Measurements from ENCODE around the gene TRMO.

TRMO gene

GRCh38 chr9:97900738-97901565, 21.3 kb downstream of the TRMO start:
- peak; percentile 72 for DNase-seq

- DNase-seq, result no peak
Observed at GRCh38 chr9:97900103-97900737, 22.1 kb downstream of the TRMO start.

DNA sequence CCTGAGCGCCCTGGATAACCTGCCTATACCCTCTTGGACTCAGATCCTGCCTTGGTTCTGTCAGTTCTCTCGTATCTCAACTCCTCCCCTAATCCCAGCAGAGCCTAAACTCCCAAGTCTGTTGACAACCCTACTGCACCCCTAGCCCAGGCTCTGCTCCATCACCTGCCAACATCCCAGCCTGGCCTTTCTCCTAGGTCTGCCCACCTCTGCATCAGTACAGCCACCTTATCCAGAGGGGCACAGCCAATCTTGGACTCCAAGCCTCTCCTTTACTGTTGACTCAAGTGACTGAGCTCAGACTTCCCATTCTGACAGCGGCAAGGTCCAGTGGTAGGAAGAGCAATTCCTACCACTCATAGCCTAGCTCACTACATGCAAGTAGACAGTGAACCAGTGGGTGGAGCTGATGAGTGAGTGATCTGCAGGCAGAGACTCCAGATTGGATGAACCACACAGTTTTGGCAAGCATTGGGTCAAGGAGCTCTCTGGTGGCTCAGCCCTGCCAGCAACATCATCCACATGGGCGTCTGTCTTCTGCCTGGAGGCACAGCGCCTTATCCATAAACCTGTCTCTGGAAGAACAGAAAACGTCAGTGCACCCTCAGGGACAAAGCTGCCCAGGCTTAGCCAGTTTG, 26.5 kb downstream of the TRMO start:
- peak; percentile 62 for DNase-seq

- DNase-seq, result no peak
Observed at GRCh38 chr9:97895211-97895610, 27.1 kb downstream of the TRMO start.

- no peak for DNase-seq
Observed at GRCh38 chr9:97892421-97892820, 29.9 kb downstream of the TRMO start.

- DNase-seq, result no peak
Observed at GRCh38 chr9:97891736-97892135, 30.6 kb downstream of the TRMO start.

GRCh38 chr9:97889941-97890887, 32.1 kb downstream of the TRMO start:
- DNase-seq, result peak; percentile 73

DNA sequence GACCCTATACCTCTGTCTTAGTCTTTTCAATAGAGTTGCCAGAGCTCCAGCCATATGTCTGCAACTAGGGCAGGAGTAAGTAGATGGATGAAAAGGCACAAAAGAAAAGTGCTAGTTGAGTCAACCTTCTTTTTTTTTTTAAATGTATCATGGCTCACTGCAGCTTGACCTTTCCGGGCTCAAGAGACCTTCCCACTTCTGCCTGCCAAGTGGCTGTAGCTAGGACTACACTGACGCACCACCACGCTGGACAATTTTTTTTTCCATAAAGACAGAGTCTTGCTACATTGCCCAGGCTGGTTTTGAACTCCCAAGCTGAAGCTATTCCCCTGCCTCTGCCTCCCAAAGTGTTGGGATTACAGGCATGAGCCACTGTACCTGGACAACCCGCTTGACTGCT, 42.0 kb downstream of the TRMO start:
- no peak for DNase-seq

GRCh38 chr9:97876061-97876460, 46.2 kb downstream of the TRMO start:
- no peak for DNase-seq

DNA sequence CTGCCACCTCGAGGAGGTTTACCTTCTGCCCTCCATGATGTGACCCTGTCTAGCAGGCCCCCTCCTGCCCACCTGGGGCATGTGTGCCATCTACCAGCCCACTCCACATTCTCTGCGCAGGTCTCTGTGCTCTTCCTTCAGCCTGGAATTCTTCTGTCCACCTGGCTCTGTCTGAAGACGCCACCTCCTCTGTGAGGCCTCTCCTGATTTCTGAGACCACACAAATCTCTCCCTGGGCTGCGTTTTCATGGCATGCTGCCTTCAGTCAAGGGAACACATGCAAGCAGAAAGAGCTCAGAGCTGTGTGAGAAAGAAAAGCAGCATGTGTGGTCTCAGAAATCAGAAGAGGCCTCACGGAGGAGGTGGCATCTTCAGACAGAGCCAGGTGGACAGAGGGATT, 47.2 kb downstream of the TRMO start:
- no peak for DNase-seq

- DNase-seq, result no peak
Observed at GRCh38 chr9:97874624-97875023, 47.7 kb downstream of the TRMO start.

DNA sequence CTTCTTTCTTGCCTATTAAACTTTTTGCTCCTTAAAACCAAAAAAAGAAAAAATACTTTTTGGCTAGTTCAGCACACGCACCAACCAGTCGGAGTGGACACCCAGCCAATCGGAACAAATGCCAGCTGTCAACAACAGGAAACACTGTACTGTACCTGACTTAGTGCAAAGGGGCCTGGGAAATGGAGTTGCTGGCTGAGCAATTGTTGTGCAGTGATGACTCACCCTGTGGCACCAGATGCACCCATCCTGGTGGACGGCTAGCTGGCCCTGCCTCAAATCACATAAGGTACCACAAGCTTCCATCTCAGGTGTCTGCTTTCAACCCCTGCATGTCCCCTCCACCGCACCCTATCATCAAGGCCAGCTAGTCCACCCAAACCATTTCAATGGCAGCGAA, 48.4 kb downstream of the TRMO start:
- no peak for DNase-seq

DNA sequence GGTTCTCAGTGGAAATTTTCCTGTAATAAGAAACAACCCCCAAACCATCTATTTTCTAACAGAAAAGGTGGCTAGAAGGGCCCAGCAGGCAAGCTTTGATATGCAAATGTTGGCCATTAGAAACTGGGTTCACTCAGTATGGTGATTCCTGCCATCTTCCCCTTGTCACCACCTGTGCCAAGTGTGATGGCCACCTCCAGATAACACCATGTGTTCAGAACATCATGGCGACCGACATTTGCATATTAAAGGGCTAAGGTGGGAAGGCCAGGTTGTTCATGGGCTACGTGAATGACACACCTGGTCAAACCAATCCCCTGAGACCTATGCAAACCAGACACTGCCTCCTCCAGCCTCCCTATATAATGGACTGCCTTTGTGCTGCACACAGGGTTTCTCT, 48.9 kb downstream of the TRMO start:
- no peak for DNase-seq

- no peak for DNase-seq
Observed at GRCh38 chr9:97868859-97869258, 53.4 kb downstream of the TRMO start.

GRCh38 chr9:97866848-97867247, 55.5 kb downstream of the TRMO start:
- DNase-seq, result no peak

DNA sequence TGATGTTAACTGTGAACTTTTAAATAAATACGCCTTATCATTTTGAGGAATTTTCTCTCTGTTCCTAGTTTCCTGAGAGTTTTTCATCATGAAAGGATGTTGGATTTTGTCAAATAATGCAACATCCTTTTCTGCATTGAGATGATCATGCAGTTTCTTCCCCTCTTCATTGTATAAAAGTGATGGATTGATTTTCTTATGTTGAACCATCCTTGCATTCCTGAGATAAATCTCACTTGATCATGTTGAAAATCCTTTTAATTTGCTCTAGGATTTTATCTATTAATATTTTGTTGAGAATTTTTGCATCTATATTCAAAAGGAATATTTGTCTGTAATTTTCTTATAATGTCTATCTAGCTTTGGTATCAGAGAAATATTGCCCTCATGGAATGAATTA, 56.0 kb downstream of the TRMO start:
- DNase-seq, result no peak

DNA sequence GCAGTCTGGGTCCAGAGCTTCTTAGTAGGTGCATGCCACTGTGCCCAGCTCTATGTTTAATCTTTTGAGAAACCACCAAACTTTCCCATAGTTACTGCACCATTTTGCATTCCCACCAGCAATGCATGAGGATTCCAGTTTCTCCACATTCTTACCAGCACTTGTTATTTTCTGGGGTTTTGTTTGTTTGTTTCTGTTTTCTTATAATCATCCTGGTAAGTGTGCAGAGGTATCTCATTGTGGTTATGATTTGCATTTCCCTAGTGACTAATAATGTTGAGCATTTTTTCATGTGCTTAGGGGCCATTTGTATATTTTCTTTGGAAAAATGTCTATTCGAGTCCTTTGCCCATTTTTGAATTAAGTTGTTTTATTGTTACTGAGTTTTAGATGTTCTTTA, 57.9 kb downstream of the TRMO start:
- no peak for DNase-seq

- no peak for DNase-seq
Observed at GRCh38 chr9:97863314-97863713, 59.0 kb downstream of the TRMO start.

GRCh38 chr9:97861148-97861475, 61.2 kb downstream of the TRMO start:
- no peak for DNase-seq

DNA sequence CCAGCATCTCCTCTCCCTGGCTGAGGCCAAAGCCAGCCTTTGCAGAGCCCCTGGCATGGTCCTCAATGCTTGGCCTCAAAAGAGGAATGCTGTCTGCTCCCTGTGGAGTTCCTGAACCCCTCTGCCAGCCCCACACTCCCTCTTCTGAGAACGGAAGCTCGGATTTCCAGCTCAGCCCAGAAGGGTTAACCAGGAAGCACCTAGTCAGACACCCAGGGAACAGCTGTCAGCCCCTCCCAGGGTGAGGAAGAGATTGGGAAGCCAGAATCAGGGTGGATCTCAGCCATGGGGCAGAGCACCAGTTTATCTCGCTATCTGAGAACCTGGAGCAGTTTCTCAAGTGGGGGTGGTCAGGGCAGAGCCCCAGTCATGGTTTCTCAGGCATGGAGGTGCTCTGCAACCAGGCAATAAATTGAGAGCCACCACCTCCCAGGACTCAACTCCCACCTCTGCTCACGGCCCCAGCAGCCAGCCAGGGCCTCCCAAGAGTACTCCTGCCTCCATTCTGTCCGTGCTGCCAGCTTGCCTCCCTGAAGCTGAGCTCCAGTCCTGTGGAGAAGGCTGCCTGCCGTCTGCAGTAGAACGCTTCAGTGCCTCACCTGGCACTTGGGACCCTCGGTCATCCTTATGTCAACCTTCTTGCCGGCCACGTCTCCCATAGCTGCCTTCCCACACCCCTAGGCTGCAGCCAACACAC, 61.7 kb downstream of the TRMO start:
- no peak for DNase-seq

DNA sequence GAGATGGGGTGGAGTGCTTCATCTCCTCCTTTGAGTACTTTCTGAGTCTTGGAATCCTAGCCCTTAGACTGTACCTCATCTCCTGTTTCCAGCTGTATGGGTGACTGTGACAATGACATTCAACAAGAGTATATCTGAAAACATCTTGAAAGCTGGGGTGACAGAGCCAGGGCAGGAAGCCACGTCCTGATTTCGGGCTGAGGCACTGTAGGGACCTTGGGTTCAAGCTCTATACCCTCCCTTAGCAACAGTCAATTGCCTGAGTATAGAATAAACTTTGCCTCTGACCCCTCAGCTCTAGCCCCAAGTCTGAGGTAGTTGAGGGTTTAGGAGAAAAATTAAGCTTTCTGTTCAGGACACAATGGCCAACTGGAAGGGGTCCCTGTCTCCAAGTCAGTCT, 63.0 kb downstream of the TRMO start:
- DNase-seq, result no peak

DNA sequence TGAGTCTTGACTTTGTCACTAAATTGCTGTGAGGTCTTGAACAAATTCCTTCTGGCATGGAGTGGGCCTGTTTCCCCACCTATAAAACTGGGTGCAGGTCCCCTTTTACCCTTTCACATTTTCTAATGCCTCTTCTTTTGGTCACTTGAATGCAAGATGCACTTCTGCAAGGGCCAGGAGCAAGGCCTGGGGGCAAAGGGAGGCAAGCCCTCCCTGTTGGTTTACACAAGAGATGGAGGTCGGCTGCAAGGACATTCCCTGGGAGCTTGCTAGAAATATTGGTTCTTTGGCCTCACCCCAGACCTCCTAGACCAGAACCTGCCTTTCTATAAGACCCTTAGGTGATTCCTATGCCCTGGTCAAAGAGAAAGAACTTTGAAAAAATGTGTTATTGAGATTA, 63.5 kb downstream of the TRMO start:
- DNase-seq, result no peak

GRCh38 chr9:97858393-97858713, 63.9 kb downstream of the TRMO start:
- DNase-seq, result no peak
